Hematopoietic multipotent progenitor cell treated with erythropoietin and hydrocortisone succinate and interleukin-3 and kit ligand, for 6 days (in vitro differentiated cells): ENCODE measurements around the gene DMAC2.
"Not testable (repeated sequence)": the region's sequence is repeated elsewhere in the genome, so short reads cannot be mapped to it uniquely, and the experiment has no call there.

Source experiments
- DNase-seq: peaks from one replicate; pipeline ENCODE4 v3.0.0-alpha.2; 2015

Gene DMAC2

DNA sequence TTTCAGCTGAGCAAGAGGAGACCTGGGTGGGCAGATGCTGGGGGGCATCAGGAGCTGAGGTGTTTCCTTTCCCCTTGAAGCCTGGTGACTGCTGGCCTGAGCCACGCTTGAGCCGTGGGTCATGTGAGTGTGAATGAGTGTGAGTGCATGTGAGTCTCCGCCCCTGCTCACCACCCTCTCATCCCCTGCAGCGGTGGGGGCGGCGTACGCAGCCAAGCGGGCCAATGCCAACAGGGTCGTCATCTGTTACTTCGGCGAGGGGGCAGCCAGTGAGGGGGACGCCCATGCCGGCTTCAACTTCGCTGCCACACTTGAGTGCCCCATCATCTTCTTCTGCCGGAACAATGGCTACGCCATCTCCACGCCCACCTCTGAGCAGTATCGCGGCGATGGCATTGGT, 17.7 kb downstream of the DMAC2 start:
- no peak for DNase-seq

DNA sequence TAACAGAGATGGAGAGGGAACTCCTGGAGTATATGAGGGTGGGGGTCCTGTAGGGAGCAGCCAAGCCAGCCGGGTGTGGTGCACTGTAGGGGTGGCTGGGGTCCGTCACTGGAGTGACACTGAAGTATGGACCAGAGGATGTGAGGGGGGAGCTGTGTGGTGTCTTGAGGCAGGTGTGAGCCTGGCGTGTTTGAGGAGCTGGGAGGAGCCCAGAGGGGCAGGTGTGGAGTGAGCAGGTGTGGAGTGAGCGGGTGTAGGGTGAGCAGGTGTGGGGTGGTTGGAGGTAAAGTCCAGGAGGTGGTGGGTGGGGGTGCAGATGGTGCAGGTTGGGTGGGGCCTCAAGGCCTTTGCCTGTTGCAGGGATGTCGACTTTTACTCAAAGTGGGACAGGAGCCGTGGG, 18.4 kb downstream of the DMAC2 start:
- DNase-seq, result no peak

- peak; percentile 66 for DNase-seq
Observed at GRCh38 chr19:41420101-41420880, 19.4 kb downstream of the DMAC2 start.

DNA sequence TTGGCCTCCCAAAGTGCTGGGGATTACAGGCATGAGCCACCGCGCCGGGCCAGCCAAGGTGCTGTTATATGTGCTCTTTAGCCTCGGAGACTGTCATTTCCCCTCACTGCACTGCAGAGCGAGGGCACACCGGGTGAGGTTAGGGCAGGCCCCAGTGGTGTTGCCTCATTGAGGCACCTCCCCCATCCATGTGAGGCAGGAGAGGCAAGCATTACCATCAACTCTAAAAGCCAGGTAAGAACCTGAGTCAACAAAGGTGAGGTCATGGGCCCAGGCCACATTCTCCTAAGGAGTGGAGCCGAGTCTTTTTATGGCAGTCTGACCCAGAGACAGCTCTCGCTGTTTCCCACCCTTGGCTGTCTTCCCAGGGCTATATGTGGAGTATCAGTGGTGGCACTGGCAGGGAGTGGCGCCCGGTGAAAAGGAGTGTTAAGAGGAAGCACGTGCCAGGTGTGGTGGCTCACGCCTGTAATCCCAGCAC, 23.5 kb downstream of the DMAC2 start:
- DNase-seq, result no peak

- no peak for DNase-seq
Observed at GRCh38 chr19:41415154-41415571, 24.5 kb downstream of the DMAC2 start.

- no peak for DNase-seq
Observed at GRCh38 chr19:41414461-41414860, 25.3 kb downstream of the DMAC2 start.

DNA sequence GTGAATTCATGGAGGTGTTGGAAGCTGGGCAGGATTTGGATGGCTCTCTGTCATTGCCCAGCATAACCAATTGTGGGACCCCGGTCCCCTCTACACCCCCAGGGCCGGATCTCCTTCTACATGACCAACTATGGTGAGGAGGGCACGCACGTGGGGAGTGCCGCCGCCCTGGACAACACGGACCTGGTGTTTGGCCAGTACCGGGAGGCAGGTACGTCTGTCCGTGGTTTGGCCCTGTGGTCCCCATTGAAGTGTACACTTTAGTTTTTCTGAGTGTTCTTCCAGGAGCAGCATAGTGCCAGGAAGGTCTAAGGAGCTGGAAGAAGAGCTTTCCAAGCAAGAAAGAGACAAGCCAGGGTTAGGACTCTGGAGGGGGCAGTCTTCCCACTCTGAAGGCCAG, 25.8 kb downstream of the DMAC2 start:
- DNase-seq, result no peak

GRCh38 chr19:41412953-41413352, 26.8 kb downstream of the DMAC2 start:
- no peak for DNase-seq

GRCh38 chr19:41411968-41412265, 27.8 kb downstream of the DMAC2 start:
- DNase-seq, result no peak

- no peak for DNase-seq
Observed at GRCh38 chr19:41411100-41411967, 28.4 kb downstream of the DMAC2 start.

DNA sequence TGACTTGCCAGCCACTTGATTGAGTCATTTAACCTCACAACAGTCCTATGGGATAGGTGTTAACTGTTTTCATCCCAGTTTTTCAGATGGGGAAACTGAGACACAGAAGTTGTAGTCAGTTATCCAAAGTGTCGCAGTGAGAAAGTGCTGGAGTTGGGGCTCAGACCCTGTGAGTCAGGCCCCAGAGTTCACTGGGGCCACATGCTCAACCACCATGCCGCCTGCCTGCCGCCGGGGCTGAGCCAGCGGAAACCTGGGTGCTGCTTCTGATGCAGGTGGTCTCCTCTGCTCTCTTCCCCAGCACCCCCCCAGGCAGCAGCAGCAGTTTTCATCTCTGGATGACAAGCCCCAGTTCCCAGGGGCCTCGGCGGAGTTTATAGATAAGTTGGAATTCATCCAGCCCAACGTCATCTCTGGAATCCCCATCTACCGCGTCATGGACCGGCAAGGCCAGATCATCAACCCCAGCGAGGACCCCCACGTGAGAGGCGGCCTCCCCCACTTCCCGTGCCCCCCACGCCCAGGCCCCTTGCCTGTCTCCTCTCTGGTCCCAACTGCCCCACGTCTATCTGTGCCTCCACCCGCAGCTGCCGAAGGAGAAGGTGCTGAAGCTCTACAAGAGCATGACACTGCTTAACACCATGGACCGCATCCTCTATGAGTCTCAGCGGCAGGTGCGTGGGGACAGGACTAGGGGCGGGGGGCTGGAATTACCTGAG, 29.2 kb downstream of the DMAC2 start:
- no peak for DNase-seq

- no peak for DNase-seq
Observed at GRCh38 chr19:41409288-41409687, 30.4 kb downstream of the DMAC2 start.

GRCh38 chr19:41408846-41409245, 30.9 kb downstream of the DMAC2 start:
- not testable (repeated sequence) for DNase-seq

GRCh38 chr19:41408256-41408655, 31.5 kb downstream of the DMAC2 start:
- peak; percentile 35 for DNase-seq

GRCh38 chr19:41407271-41407670, 32.4 kb downstream of the DMAC2 start:
- DNase-seq, result no peak

DNA sequence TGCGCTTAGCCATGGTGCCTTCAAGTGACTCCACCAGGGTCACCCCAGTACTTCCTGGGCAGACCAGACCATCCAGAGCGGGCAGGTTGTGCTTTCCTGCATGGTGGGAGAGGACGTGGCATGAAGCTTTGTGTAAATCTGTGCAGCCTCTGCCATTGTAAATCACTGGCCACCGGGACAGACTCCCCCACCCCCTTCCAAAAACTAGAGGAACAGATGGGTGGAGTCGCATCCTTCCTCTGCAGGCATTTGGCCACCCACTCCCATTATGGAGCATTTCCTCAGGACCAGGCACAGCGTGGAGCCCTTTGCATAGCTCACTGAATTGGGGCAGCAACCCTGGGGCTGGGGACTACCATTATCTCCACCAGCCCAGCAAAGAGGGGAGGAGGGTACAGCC, 33.9 kb downstream of the DMAC2 start:
- DNase-seq, result no peak

GRCh38 chr19:41403181-41403970, 36.3 kb downstream of the DMAC2 start:
- no peak for DNase-seq

DNA sequence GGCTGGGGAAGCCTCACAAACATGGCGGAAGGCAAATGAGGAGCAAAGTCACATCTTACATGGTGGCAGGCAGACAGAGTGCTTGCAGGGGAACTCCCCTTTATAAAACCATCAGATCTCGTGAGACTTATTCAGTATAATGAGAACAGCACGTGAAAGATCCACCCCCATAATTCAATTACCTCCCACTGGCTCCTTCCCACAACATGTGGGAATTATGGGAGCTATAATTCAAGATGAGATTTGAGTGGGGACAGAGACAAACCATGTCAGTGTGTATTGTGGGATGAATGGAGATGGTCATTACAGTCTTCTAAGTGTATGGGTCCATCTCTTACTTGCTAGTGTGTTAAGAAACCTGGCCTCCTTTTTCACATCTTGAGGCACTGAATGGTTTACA, 37.7 kb downstream of the DMAC2 start:
- DNase-seq, result no peak

- no peak for DNase-seq
Observed at GRCh38 chr19:41401483-41401882, 38.2 kb downstream of the DMAC2 start.

GRCh38 chr19:41399525-41399924, 40.2 kb downstream of the DMAC2 start:
- no peak for DNase-seq

DNA sequence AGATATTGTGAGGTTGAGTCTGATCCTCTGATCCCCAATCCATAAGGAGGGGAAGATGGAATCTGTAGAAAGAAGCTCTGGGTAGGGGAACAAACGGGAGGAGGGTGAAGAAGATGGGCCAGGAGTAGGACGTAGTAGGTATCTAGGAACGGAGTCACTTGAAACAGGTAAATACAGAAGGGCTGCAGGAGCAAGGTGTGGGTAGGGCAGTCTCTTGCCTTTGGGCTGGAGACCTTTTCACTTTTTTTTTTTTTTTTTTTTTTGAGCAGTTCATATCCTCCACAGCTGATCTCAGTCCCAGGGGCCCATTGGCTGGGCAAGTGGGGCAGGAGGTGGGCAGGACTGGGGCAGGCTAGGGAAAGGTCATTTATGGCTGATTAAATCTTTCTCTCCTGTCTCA, 40.6 kb downstream of the DMAC2 start:
- DNase-seq, result no peak

- peak; percentile 52 for DNase-seq
Observed at GRCh38 chr19:41398598-41398997, 41.1 kb downstream of the DMAC2 start.

DNA sequence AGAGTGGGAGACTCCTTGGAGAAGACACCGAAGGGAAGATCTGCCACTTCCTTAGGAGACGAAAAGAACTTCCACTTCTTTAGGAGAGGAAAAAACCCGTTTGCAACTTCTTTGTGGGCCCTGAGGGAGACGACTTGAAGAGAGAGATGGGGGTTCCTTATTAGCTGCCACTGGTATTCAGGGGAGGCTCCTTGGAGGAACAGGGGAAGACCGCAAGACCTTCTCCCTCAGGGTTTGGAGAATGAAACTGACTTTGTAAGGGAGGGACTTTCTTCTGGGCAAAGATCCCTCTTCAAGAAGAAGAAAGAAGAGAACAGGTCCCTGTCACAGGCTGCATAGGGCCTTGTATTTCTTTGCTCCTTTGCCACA, 41.7 kb downstream of the DMAC2 start:
- DNase-seq, result peak; percentile 31
